GM18868 (cell line): ENCODE data around the gene PPM1B.
"Not testable (repeated sequence)": the region's sequence is repeated elsewhere in the genome, so short reads cannot be mapped to it uniquely, and the experiment has no call there.

Experiments used
- ATAC-seq: cut with Tn5 transposase; IDR thresholded peaks from one replicate; pipeline ENCODE4 v1.9.1; 2021; ENCODE audit warnings: mild to moderate bottlenecking, moderate library complexity; ENCODE audit not compliant: unreplicated experiment

Gene PPM1B

DNA sequence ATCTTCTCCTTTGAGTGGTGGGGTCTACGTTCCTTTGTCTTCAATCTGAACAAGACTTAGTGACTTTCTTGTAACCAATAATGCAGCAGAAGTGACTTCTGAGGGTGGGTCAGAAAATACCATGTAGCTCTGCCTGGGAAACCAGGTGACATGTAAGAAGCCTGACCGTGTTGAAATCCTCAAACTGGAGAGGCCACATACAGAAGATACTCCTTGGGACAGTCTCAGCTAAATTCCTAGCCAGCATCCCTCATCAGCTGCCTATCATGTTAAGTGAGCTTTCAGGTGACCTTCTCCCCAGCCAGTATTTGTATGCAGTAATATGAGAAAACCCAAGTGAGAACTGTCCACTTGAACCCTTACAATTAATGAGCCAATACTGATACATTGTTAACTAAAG lies 27.0 kb downstream of the PPM1B start:
- no peak for ATAC-seq

DNA sequence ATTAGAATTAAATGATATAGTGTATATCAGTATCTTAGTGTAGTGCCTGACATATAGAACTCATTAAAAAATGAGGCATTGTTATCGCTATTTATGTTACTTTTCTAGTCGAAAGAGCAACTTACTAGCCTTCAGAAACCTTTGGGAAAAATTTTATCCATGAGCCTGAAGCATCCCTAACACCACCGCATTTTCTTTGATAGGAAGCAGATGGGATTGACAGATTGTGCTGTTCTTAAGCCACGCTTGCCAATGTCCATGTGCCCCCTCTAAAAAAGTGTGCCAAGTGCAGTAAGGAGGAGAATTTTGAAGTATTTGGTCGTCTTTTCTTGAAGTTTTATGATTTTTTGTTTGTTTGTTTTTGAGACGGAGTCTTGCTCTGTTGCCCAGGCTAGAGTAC lies 29.1 kb downstream of the PPM1B start:
- ATAC-seq, result no peak

DNA sequence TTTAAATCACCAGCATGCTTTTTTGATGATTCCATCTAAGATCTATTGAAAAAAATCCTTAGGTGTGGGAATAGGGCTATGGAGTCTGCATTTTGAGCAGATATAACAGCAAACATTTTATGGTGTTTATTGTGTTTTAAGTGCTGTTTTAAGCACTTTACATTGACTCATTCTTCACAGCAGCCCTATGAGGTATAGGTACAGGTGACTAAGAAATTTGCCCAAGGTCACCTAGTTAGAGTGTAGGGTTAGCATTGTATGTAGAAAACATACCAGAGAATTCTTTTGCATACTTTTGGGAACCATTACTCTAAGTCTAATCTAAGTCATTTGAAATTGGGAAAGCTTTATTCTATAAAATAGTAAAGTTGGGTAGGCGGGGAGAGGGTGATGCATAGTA lies 31.3 kb downstream of the PPM1B start:
- ATAC-seq, result no peak

DNA sequence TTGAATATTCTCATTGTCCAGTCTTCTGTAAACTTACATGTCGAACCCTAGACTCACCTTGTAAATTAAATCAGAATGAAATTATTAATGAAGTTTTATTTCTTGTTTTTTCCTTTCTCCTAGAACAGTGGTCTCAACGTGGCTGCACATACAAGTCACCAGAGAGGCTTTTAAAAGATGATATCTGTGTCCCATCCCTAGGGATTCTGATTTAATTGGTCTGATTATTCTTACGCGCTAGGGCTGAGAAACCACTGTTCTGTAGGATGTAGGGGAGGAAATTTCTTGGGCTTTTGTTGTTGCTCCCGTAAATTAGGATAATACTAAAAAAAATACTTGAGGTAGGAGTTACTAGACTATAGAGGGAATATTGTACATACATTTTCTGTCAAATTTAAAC lies 32.1 kb downstream of the PPM1B start:
- no peak for ATAC-seq

DNA sequence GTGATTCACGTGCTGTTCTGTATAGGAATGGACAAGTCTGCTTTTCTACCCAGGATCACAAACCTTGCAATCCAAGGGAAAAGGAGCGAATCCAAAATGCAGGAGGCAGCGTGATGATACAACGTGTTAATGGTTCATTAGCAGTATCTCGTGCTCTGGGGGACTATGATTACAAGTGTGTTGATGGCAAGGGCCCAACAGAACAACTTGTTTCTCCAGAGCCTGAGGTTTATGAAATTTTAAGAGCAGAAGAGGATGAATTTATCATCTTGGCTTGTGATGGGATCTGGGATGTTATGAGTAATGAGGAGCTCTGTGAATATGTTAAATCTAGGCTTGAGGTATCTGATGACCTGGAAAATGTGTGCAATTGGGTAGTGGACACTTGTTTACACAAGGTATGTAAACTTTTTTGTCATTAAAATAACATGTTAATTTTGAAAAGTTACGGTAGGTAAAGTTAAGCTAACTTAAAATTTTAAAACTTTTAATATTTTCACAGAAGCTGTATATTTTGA lies 33.0 kb downstream of the PPM1B start:
- ATAC-seq, result no peak

DNA sequence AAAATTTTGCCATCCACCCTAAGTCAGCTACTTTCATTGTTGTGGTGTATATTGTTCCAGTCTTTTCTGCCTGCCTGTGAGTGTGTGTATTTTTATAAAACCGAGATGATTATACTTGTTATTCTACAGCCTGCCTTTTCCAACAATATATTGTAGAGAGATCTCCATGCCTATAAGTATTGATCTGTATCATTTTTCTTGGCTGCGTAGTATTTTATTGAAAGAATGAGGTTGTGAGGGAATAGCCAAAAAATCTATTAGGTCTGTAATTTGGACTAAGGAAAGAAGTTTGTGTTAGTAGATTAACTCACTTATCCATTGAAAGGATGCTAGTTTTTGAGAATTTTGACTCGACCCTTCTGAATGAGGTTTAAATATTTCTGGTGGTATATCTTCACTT lies 34.9 kb downstream of the PPM1B start:
- ATAC-seq, result no peak

DNA sequence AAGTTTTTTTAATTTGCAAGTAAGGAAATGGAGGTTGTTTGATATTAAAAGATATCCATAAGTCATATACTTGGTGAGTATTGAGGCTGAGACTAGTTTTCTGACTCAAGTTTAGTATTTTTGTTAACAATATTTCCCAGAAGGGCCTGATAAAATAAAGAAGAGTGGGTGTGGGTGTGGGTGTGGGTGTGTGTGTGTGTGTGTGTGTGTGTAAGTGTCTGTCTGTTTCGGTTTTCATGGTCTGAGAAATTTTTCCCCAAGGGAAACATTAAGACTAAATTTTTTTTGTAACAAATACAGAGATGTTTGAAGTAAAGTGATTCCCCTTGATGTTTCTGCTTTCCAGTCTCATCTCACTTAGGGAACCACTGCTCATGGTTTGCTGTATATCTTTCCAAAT lies 36.5 kb downstream of the PPM1B start:
- no peak for ATAC-seq

DNA sequence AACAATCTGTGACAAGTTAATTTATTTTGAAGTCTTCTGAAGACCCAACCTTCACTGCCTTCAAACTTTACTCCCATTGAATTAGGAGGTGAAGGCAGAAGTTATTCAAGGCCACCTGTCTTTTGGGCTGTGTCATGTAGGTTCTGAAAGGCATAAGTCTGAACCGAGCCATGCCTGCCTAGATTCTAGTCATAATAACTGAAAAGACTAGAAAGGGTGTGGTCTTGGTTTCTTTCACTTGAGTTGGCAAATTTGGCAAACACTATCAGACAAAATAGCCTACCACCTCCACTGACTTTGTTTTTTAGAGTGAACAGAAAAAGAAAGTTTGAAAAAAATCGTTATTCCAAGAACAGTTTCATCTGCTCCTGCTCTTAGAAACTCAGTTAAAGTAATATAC lies 38.4 kb downstream of the PPM1B start:
- ATAC-seq, result no peak

DNA sequence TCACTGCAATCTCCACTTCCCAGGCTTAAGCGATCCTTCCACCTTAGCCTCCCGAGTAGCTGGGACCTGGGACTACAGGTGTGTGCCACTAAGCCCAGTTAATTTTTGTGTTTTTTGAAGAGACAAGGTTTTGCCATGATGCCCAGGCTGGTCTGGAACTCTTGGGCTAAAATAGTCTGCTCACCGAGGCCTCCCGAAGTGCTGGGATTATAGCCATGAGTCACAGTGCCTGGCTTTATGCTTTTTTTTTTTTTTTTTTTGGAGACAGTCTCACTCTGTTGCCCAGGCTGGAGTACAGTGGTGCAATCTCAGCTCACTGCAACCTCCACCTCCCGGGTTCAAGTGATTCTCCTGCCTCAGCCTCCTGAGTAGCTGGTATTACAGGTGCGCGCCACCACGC lies 39.0 kb downstream of the PPM1B start:
- ATAC-seq, result not testable (repeated sequence)

DNA sequence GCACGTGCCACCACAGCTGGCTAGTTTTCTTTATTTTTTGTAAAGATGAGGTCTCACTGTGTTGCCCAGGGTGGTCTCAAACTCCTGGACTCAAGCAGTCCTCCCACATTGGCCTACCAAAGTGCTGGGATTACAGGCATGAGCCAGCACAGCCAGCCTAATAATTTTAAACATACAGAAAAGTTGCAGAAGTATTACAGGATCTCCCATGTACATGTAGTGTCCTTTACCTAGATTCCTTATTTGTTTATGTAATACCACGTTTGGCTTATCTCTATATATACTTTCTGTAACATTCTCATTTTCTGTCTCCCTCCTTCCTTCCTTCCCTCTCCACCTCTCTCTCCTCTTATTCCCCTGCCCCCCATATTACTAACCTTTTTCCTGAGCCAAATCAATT lies 41.7 kb downstream of the PPM1B start:
- no peak for ATAC-seq

DNA sequence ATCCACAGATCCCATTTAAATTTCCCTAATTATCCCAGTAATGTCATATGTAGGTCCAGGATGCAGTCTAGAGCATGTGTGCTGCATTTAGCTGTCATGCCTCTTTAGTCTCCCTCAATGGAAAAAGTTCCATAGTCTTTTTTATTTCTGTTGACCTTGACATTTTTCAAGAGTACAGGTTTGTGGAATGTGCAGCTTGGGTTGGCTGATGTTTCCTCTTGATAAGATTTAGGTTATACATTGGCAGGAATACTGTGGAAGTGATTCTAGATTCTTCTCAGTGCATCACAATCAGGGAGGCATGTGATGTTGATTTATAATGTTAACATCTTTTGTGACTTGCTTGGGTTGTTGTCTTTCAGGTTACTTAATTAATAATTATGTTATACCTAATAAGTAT lies 42.5 kb downstream of the PPM1B start:
- no peak for ATAC-seq

DNA sequence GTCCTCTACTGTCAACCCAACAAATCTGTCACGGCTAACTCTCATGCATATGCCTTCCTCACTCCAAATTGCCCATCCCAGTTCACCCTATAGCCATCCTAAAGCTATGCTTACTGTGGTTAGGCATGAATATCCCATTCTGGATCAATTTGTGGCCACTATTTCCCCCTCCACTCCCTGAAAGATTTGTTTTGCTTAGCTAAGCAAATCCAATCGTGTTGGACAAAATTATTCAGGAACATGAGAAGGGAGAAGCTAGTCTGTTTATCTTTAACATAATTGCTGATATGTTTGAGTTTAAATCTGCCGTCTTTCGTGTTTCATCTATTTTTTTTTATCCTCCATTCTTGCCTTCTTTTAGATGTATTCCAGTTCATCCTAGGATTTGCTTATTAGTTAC lies 43.6 kb downstream of the PPM1B start:
- no peak for ATAC-seq

DNA sequence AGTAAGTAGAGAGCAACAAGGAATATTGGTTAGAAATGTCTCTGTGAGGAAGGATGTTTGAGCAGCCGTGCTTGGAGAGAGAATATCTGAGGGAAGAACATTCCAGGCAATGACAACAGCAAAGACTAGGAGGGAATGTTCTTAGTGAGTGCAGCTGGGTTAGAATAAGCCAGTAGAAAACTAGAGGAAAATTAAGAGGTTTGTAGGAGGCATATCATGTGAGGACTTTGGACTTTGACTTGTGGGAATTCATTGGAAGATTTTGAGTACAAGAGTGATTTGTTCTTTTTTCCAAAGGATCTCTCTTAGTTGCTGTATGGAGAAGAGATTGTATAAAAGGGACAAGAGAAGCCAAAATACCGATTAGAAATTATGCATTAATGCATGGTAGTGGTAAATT lies 47.2 kb downstream of the PPM1B start:
- no peak for ATAC-seq

DNA sequence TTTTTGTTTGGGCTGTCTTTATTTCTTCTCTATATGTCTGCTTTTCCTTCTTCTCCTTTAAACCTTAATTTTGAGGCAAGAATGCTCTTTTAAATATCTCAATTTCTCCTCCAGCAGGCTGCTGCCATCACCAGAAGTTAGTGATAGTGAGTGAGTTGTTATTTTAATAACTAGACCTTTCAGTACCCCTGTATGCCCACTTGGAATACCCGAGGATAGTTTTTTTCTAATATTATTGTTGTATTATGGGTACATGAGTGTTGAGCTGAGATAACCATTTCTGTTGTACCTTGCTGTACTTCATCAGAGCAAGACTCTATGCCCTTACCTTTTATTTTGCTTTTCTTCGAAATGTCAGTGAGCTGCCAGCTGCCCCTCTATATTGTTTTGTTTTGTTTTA lies 50.1 kb downstream of the PPM1B start:
- ATAC-seq, result no peak

DNA sequence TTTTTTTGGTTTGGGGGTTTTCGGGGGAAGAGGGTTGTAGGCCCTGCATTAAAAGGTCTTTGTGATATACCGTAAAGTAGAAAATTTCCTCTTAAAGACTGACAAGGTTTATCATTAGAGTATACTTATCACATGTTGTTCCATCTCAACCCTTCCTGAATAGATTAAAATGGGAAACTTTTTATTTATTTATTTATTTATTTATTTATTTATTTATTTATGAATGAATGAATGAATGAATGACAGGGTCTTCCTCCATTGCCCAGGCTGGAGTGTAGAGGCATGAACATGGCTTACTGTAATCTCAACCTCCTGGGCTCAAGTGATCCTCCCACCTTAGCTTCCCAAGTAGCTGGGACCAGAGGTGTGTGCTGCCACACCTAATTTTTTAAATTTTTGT lies 58.1 kb downstream of the PPM1B start:
- no peak for ATAC-seq

DNA sequence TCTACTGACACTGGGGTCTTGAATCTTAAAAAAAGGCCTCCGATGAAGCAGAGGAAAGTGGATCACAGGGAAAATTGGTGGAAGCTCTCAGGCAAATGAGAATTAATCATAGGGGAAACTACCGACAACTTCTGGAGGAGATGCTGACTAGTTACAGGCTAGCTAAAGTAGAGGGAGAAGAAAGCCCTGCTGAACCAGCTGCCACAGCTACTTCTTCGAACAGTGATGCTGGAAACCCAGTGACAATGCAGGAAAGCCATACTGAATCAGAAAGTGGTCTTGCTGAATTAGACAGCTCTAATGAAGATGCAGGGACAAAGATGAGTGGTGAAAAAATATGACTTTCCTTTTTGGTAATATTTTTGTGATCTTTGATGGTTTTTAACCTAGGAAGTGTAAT lies 61.7 kb downstream of the PPM1B start:
- no peak for ATAC-seq

DNA sequence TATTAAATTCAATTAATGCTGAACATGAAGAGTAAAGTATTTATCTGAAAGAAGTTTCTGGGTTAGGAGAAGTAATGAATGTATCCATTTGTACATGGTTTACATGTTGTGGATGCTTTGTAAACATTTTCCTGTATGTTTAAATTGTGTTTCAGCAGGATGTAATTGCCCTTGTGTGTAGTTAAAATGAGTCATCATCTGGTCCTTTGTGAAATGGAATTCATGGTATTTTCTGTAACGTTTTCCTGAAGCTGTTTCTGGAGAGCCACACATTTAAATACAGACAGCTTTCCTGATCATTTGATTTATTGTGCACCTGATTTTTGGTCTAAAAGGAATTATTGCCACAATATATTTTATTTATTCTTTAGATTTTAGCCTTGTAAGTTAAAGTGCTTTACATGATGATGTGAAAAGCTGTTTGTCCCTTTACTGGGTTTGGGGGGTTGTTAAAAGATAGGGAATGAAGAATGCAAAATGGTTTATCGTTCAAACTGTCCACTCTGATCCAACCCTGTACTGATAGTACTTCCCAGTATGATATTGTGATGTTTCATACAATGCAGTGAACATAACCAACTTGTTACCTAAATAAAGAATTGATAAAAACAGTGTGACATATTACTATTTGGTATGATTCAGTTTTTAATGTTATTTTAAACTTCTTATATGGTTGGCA lies 64.9 kb downstream of the PPM1B start:
- ATAC-seq, result no peak

DNA sequence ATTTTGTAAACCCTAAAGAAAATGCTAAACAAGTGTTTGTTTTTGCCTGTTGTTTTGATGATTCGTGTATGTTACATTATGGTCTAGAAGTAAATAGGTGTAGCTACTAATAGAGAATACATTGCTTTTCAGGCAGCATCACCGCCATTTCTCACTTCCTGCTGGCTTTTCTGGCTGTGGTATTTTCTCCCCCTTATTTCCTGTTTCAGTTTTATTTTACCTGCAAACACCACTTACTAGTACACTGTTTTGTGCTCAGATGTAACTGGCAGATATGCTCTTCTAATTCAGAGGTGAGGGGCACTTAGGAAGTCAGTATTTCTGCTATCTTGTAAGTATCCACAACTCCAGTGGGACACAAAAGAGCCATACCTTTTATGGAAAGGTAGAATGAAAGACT lies 68.5 kb downstream of the PPM1B start:
- ATAC-seq, result peak; percentile 54

DNA sequence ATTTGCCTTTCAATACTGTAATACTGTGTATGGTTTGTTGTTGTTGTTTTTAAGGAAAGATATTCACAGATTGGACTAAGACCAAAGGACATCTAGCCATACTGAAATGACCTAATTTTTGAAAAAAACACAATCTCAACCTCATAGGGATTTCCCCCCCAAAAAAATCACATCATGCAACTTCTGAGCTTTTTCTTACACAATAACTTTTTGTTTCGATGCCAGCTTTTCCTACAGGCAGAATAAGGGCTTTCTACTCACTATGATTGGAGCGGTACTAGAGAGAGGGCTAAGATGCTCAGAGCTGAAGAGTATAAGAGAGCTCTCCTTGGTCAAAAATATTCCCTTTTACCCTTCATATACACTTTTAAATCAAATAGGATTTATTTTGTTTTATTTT lies 74.2 kb downstream of the PPM1B start:
- no peak for ATAC-seq

DNA sequence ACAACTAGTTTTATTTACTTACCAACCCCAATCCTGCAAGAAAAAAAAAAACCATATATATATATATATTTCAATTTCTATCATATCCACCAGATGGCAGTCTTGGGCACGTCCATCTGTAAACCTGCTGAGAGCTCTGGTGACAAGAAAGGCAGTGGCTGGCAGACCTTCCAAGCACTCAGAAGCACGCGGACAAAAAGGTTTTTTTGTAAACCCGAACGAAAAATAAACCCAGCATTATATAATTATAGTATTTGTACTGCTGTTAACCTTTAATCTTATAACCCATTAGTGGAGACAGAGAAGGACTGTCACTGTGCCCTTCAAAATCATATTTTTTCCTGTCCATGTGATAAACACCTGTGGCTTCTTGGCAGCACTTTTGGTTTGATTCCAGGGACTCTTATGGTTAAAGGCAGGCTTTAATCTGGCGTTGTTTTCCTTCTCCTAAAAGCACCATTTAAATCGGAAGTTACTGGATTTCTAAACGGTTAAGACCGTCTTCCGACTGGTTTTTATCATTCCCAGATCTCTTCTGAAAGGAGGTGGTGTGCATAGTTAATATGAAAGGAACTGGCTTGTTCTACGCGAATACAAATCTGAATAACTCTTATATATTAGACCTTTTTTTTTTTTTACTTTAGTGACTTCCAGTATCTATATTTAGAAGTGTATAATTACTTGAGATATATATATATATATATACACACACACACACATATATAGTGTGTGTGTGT lies 75.6 kb downstream of the PPM1B start:
- no peak for ATAC-seq

DNA sequence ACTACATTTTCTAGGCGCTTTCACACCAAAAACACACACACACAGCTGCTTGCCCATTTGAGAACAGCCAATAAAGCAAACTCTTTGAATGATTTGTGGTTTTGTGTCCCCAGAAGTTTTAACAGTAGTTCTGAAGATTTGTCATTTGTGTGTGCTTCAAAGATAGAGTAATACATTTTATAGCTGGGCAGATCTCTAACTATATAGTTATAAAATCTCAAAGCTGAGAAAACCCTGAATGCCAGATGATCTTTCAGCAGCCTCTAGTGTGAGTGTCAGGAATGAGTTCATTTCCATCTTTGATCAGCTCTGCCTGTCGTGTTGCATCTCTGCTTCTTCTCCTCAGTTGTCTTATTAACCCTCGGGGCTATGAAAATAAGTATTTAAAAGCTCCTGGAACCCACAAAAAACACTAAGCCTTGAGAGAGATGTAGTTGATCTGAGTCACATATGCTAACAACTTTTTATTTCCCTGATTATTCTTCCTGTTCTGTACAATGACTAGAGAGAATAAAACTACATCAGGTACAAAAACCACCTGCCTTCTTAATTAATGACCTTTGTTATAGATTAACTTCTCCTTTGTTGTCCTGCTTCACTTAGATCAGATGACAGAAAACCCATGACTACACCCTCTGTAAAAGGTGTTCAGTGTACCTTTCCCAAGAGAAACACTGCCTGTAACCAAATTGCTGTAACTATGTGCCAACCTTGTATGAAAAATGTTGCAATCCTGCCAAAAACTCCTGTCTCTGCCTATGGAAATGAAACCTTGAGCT lies 76.6 kb downstream of the PPM1B start:
- ATAC-seq, result no peak

DNA sequence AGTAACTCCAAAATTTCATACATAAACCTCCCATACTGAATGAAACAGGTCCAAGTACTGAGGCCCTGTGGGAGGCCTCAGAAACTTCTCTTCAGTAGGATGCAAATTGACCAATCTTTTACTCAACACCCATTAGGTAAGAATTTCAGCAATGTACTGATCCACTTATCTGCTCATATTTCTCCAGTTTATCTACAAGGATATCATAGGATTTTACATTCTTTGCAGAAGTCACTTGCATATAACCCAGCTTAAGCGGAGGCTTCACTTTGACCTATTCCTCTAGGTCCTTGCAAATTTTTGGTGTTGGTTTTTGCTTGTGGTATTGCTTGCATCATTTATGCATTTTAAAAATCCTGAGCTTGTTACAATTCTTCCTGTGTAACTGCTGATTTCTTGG lies 77.8 kb downstream of the PPM1B start:
- no peak for ATAC-seq
